Measurements from ENCODE around the gene IFT88.

DNA sequence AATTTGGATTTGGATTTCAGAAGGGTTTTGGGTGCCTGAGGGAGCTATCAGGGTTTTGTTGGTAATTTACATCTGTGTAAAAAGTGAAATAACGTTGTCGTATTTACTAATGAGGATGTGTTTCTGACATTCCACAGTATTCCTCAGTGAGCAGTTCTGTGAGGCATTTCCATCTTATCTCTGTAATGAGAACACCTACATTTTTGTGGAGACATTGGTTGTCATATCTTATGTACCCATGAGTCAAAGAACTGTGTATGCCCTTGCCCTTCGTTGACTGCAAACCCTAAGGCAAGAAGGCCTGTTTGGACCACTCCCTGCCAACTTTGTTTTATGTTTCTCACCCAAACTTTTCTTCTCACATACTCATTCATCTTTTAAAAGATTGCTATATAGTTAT, 122.3 kb downstream of the IFT88 start:
- no peak for TF ChIP-seq POLR2A (IDR thresholded peaks at IDR 0.05; ENCODE audit: low read depth, low read length)
- no peak for TF ChIP-seq POLR2AphosphoS5 (IDR thresholded peaks at IDR 0.05; ENCODE audit: low read depth, low read length)
